B cell (primary cell): ENCODE data around the gene ZFR2. TPM values are rescaled to one million over a fixed set of nuclear protein-coding genes. Genes with fewer than 3 reads are reported as not detected.

Experiments used
- ATAC-seq: fragments of 200-7000 bp; cut with Tn5 transposase; one replicate; pipeline ENCODE4 v1.10.0; 2021; ENCODE audit warnings: low read depth, mild to moderate bottlenecking, moderate number of reproducible peaks, moderate library complexity
- CTCF ChIA-PET: fragments of 350-600 bp; sonication (Branson Sonifier 250); formaldehyde crosslinking; loops from one replicate; lab custom pipeline; 2021; ENCODE audit warnings: antibody characterized with exemption, inconsistent platforms; lab: Charles Lee
- POLR2A ChIA-PET: fragments of 350-600 bp; sonication (Branson Sonifier 250); formaldehyde crosslinking; loops from one replicate; lab custom pipeline; 2021; ENCODE audit warnings: antibody characterized with exemption; lab: Charles Lee
- DNase-seq: peaks from one replicate; pipeline ENCODE4 v3.0.0; 2013
- H2AFZ ChIP-seq: 2 replicates; pipeline ENCODE4 v1.6.1; 2012; ENCODE audit warnings: mild to moderate bottlenecking, low read depth, low read length; ENCODE audit not compliant: insufficient read depth, poor library complexity, severe bottlenecking
- H3K27ac ChIP-seq, 2 donors: 1 replicate in 1 of 2; 2 replicates in 1 of 2; pipeline ENCODE4 v1.5.1; 2012 to 2013; ENCODE audit warnings: low read length in 2 of 2, mild to moderate bottlenecking in 2 of 2, moderate library complexity in 1 of 2
- H3K27me3 ChIP-seq, 4 experiments: fragments of 200-600 bp in 1 of 4; sonication (generic) in 1 of 4; replicated peaks in 1 of 4; 1 replicate in 2 of 4; 2 replicates in 2 of 4; pipeline versions ENCODE4 v1.6.1 to v1.7.0; 2013 to 2016; ENCODE audit warnings: low read length in 3 of 4, mild to moderate bottlenecking in 2 of 4, mixed read lengths in 1 of 4, moderate library complexity in 1 of 4; ENCODE audit not compliant: insufficient read depth in 4 of 4, control insufficient read depth in 3 of 4; ENCODE audit errors: control extremely low read depth in 1 of 4
- H3K36me3 ChIP-seq, 2 experiments: replicated peaks in 1 of 2; 1 replicate in 1 of 2; 2 replicates in 1 of 2; pipeline versions ENCODE4 v1.6.1 to v1.7.1; 2013; ENCODE audit warnings: low read length in 1 of 2; ENCODE audit not compliant: insufficient read depth in 2 of 2, control insufficient read depth in 1 of 2; ENCODE audit errors: control extremely low read depth in 1 of 2, extremely low read depth in 1 of 2
- H3K4me1 ChIP-seq, 2 donors: fragments of 200-600 bp in 1 of 2; sonication (generic) in 1 of 2; 1 replicate in 1 of 2; 2 replicates in 1 of 2; pipeline versions ENCODE4 v1.5.1 to v1.6.1; 2013 to 2017; ENCODE audit warnings: low read length in 2 of 2; ENCODE audit not compliant: control insufficient read depth in 2 of 2, insufficient read depth in 2 of 2
- H3K4me2 ChIP-seq: replicated peaks from 2 replicates; pipeline ENCODE3; 2012; ENCODE audit warnings: mild to moderate bottlenecking, low read depth, low read length; ENCODE audit not compliant: poor library complexity, severe bottlenecking
- H3K4me3 ChIP-seq, 5 experiments: fragments of 200-600 bp in 1 of 5; sonication (generic) in 1 of 5; 1 replicate in 3 of 5; 2 replicates in 2 of 5; pipeline versions ENCODE4 v1.5.1 to v1.7.0; 2011 to 2016; ENCODE audit warnings: low read length in 4 of 5, mild to moderate bottlenecking in 4 of 5, low read depth in 2 of 5, control low read depth in 1 of 5, moderate library complexity in 1 of 5; ENCODE audit not compliant: insufficient read depth in 1 of 5; ENCODE audit errors: control extremely low read depth in 1 of 5, extremely low read depth in 1 of 5
- H3K79me2 ChIP-seq: fragments of 200-600 bp; sonication (generic); one replicate; pipeline ENCODE4 v1.6.0; 2016; ENCODE audit warnings: low read length; ENCODE audit not compliant: control insufficient read depth, insufficient read depth
- H3K9ac ChIP-seq: fragments of 200-600 bp; sonication (generic); 2 replicates; pipeline ENCODE4 v1.6.1; 2017; ENCODE audit warnings: mild to moderate bottlenecking, low read length, moderate library complexity
- H3K9me3 ChIP-seq, 3 donors: one replicate each; pipeline versions ENCODE4 v1.6.1 to v1.7.1; 2013; ENCODE audit warnings: low read length in 2 of 3; ENCODE audit not compliant: control insufficient read depth in 2 of 3, insufficient read depth in 1 of 3; ENCODE audit errors: control extremely low read depth in 1 of 3
- H4K20me1 ChIP-seq: 2 replicates; pipeline ENCODE4 v1.6.0; 2012; ENCODE audit warnings: mild to moderate bottlenecking, low read length; ENCODE audit not compliant: insufficient read depth, control insufficient read depth, poor library complexity, severe bottlenecking
- H3K27ac Mint-ChIP-seq: one replicate; pipeline ENCODE4 v1.8.0; 2021; ENCODE audit warnings: mixed read lengths
- H3K27me3 Mint-ChIP-seq: one replicate; pipeline ENCODE4 v1.8.0; 2021; ENCODE audit warnings: mixed read lengths
- H3K4me1 Mint-ChIP-seq: one replicate; pipeline ENCODE4 v1.8.0; 2021; ENCODE audit warnings: mixed read lengths
- H3K4me3 Mint-ChIP-seq: one replicate; pipeline ENCODE4 v1.8.0; 2021; ENCODE audit warnings: mixed read lengths
- H3K9me3 Mint-ChIP-seq: one replicate; pipeline ENCODE4 v1.8.0; 2022; ENCODE audit warnings: mixed read lengths; ENCODE audit not compliant: insufficient read depth
- EZH2 ChIP-seq: IDR thresholded peaks from 2 replicates; pipeline ENCODE4 v1.6.1; 2012; ENCODE audit warnings: borderline replicate concordance, low read depth, mild to moderate bottlenecking, moderate library complexity, low read length; ENCODE audit not compliant: insufficient read depth, poor library complexity, severe bottlenecking
- WGBS: methylation state at CpG from one replicate; pipeline ENCODE4 v1.1.5; 2013; ENCODE audit warnings: missing lambda C conversion rate; ENCODE audit not compliant: insufficient coverage; 5-methylcytosine and 5-hydroxymethylcytosine counted together
- intact Hi-C: fragments of 100-400 bp; cut with micrococcal nuclease; formaldehyde crosslinking; loops from one replicate; pipeline ENCODE4 v1.10.0; 2022
- polyA plus RNA-seq: library from polyadenylated mRNA; depleted of rRNA; stranded (reverse); fragments of >200 nt; gene quantifications from 2 replicates; pipeline ENCODE4 v1.2.3, GENCODE V29; 2012
- total RNA-seq, 2 donors: library from RNA; stranded (reverse); fragments of 120-200 nt in 1 of 2; gene quantifications; 1 replicate in 1 of 2; 2 replicates in 1 of 2; pipeline versions ENCODE4 v1.2.3 to v1.2.4, GENCODE V29; 2013 to 2022
- TF ChIP-seq, protein P1 (sequence below): fragments of 200-600 bp; IDR thresholded peaks from one replicate; pipeline ENCODE4 v1.8.0; 2022; ENCODE audit warnings: antibody characterized with exemption, mild to moderate bottlenecking

ZFR2 gene
- total and polyA plus RNA-seq, 2 donors (not counting 1 experiment from before 2014, with no cell fraction given): 0.36 to 0.39 TPM

DNA sequence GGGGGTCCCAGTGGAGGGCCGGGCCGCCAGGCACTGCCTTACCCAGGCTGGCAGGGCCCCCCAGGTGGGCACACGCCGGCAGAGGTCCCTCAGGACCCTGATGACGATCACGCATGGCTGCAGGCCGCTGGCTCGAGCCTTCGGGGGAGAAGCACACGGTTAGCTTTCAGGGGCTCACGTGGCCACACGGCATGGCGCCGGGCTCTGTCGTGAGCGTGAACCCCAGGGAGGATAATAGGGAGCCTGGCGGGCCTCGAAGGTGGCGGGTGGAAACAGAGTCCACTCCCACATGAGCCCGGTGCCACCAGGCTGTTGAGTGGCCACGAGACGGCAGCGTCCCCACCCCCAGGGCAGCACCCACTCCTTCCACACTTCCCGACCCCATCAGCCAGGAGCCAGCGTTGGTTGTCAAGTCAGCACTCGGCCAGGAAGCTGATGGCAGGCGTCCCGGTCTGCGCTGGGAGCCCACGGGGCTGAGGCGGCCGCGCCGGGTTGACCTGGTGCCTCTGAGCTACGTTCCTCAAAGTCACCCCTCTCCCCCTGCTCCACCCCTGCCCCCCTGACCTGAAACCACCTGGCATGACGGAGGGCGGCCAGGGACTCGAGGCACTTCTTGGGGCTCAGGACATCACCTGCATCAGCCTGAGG is 58.0 kb downstream of the ZFR2 start:
- H4K20me1 ChIP-seq: no peaks in the 10 kb centered on the region
- H3K9me3 Mint-ChIP-seq: peaks cover 4% of the 10 kb centered on the region
- H3K27ac Mint-ChIP-seq: peak overlapping the region; percentile 76
- no peaks in the 10 kb centered on the region for H3K27me3 ChIP-seq
- POLR2A ChIA-PET: interaction anchor here (2.5 kb wide), 1 partner anchor 48 kb away, joined by 14 read pairs; the partner anchor contains the start of genes APBA3 and MRPL54
- no peaks in the 10 kb centered on the region for H3K36me3 ChIP-seq
- peaks cover 44 to 66% of the 10 kb centered on the region in 2 donors for H3K4me1 ChIP-seq
- peak overlapping the region in 4 of 5 experiments; percentile 0 to 44 (median 14) for H3K4me3 ChIP-seq
- ATAC-seq (peak; percentile 55), DNase-seq (peak; percentile 81)
- 26% methylated on average over 29 of the region's 38 CpGs for WGBS
- H3K4me3 Mint-ChIP-seq: peak overlapping the region; percentile 63
- H3K4me1 Mint-ChIP-seq: peaks cover 63% of the 10 kb centered on the region
- CTCF ChIA-PET: no interaction called here
- H3K9me3 ChIP-seq: peaks cover 0 to 46% (median 0%) of the 10 kb centered on the region in 3 donors
- H3K4me2 ChIP-seq: peak overlapping the region; percentile 74
- H3K27ac ChIP-seq: peak overlapping the region; percentile 71 to 85
- no peak for TF ChIP-seq EZH2
- TF ChIP-seq, protein P1, sequence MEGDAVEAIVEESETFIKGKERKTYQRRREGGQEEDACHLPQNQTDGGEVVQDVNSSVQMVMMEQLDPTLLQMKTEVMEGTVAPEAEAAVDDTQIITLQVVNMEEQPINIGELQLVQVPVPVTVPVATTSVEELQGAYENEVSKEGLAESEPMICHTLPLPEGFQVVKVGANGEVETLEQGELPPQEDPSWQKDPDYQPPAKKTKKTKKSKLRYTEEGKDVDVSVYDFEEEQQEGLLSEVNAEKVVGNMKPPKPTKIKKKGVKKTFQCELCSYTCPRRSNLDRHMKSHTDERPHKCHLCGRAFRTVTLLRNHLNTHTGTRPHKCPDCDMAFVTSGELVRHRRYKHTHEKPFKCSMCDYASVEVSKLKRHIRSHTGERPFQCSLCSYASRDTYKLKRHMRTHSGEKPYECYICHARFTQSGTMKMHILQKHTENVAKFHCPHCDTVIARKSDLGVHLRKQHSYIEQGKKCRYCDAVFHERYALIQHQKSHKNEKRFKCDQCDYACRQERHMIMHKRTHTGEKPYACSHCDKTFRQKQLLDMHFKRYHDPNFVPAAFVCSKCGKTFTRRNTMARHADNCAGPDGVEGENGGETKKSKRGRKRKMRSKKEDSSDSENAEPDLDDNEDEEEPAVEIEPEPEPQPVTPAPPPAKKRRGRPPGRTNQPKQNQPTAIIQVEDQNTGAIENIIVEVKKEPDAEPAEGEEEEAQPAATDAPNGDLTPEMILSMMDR: no peak
- intact Hi-C loops: loop anchor here (1.0 kb wide), 1 partner anchor 11 kb away; no protein-coding TSS in a partner anchor
- H3K9ac ChIP-seq: peak overlapping the region; percentile 48
- H3K27me3 Mint-ChIP-seq: no peaks in the 10 kb centered on the region
- peak overlapping the region; percentile 61 for H2AFZ ChIP-seq
- no peaks in the 10 kb centered on the region for H3K79me2 ChIP-seq
